Chondrocyte (in vitro differentiated cells): ENCODE measurements around the gene MAK. TPM values are rescaled to one million over a fixed set of nuclear protein-coding genes. Genes with fewer than 3 reads are reported as not detected.
"Not testable (repeated sequence)": the region's sequence is repeated elsewhere in the genome, so short reads cannot be mapped to it uniquely, and the experiment has no call there.

Source experiments
- DNase-seq: peaks from one replicate; pipeline ENCODE4 v3.0.0; 2021; ENCODE audit warnings: mixed read lengths, low spot score
- H3K27ac Mint-ChIP-seq: one replicate; pipeline ENCODE4 v1.8.0; 2021; ENCODE audit warnings: mild to moderate bottlenecking, moderate library complexity, mixed read lengths; ENCODE audit not compliant: unreplicated experiment
- H3K27me3 Mint-ChIP-seq: 2 replicates; pipeline ENCODE4 v1.8.0; 2021; ENCODE audit warnings: low read depth, mixed read lengths
- H3K36me3 Mint-ChIP-seq: 2 replicates; pipeline ENCODE4 v1.8.0; 2021; ENCODE audit warnings: low read depth, mixed read lengths
- H3K4me1 Mint-ChIP-seq: 2 replicates; pipeline ENCODE4 v1.8.0; 2021; ENCODE audit warnings: low read depth, mild to moderate bottlenecking, mixed read lengths
- H3K4me3 Mint-ChIP-seq: one replicate; pipeline ENCODE4 v1.8.0; 2021; ENCODE audit warnings: mild to moderate bottlenecking, moderate library complexity, mixed read lengths; ENCODE audit not compliant: unreplicated experiment
- H3K9me3 Mint-ChIP-seq: 2 replicates; pipeline ENCODE4 v1.8.0; 2021; ENCODE audit warnings: low read depth, mixed read lengths
- total RNA-seq: library from RNA; stranded (reverse); gene quantifications from 3 replicates; pipeline ENCODE4 v1.2.1, GENCODE V29; 2021
- TF ChIP-seq, protein P1 (sequence below): fragments of 200-600 bp; sonication (generic); IDR thresholded peaks from 2 replicates; pipeline ENCODE4 v1.5.0; 2021; ENCODE audit warnings: antibody characterized with exemption, mild to moderate bottlenecking, moderate library complexity

Gene MAK
- total RNA-seq, 1 donor from 2014 or later: not detected

- Mint-ChIP-seq H3K36me3 (no peaks in the 10 kb centered on the region), H3K27me3 (peaks cover 40% of the 10 kb centered on the region), H3K27ac (no peak overlapping the region), H3K4me1 (peaks cover 13% of the 10 kb centered on the region), H3K9me3 (no peaks in the 10 kb centered on the region), H3K4me3 (peak overlapping the region; percentile 52)
- no peak for DNase-seq
- TF ChIP-seq, protein P1, sequence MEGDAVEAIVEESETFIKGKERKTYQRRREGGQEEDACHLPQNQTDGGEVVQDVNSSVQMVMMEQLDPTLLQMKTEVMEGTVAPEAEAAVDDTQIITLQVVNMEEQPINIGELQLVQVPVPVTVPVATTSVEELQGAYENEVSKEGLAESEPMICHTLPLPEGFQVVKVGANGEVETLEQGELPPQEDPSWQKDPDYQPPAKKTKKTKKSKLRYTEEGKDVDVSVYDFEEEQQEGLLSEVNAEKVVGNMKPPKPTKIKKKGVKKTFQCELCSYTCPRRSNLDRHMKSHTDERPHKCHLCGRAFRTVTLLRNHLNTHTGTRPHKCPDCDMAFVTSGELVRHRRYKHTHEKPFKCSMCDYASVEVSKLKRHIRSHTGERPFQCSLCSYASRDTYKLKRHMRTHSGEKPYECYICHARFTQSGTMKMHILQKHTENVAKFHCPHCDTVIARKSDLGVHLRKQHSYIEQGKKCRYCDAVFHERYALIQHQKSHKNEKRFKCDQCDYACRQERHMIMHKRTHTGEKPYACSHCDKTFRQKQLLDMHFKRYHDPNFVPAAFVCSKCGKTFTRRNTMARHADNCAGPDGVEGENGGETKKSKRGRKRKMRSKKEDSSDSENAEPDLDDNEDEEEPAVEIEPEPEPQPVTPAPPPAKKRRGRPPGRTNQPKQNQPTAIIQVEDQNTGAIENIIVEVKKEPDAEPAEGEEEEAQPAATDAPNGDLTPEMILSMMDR: no peak
Measured at GRCh38 chr6:10882657-10883171, 44.4 kb upstream of the MAK start.

GRCh38 chr6:10882253-10882630 lies 43.9 kb upstream of the MAK start:
- peaks cover 40% of the 10 kb centered on the region for H3K27me3 Mint-ChIP-seq
- not testable (repeated sequence) for H3K4me3 Mint-ChIP-seq, H3K27ac Mint-ChIP-seq, H3K36me3 Mint-ChIP-seq, DNase-seq, H3K9me3 Mint-ChIP-seq
- peaks cover 10% of the 10 kb centered on the region for H3K4me1 Mint-ChIP-seq

DNA sequence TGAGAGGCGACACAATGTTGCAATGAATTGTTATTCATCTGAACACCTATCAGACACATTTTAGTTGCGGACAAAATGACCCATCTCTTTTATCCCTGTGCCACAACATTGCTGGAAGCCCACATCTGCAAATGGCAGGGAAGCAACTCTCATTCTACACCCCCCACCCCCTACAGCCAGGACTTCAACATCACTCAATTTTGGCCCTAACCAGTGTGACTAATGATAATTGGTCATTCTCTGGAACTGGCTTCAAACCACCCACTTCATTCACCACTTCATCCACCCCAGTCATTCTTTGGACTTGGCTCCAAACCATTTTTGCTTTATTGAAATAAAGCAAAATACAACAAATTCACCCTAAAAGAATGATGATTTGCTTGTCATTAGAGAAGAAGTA lies 42.0 kb upstream of the MAK start:
- H3K27me3 Mint-ChIP-seq: peaks cover 32% of the 10 kb centered on the region
- no peaks in the 10 kb centered on the region for H3K36me3 Mint-ChIP-seq
- no peaks in the 10 kb centered on the region for H3K9me3 Mint-ChIP-seq
- H3K27ac Mint-ChIP-seq: no peak overlapping the region
- no peak overlapping the region for H3K4me3 Mint-ChIP-seq
- TF ChIP-seq, protein P1: no peak
- no peak for DNase-seq
- peaks cover 8% of the 10 kb centered on the region for H3K4me1 Mint-ChIP-seq

DNA sequence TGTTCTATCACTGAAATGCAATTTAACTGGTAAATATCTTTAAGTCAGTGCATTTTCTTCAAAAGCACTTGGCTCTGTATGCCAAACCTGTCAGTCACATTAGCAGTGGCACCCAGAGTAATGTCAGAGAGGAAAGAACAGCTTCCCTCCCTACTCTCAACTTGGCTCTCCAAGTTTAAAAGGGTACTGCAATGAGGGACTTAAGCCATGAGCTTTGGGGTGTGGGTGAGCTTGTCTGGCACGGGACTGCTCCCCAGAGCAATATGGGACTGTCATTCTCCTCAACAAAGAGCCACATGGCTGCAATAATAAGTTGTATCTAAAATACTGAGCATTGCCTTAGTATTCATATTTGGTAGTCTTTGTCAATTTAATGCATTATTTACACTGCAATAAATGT lies 39.5 kb upstream of the MAK start:
- H3K27me3 Mint-ChIP-seq: peaks cover 29% of the 10 kb centered on the region
- H3K4me3 Mint-ChIP-seq: no peak overlapping the region
- TF ChIP-seq, protein P1: no peak
- H3K4me1 Mint-ChIP-seq: peaks cover 8% of the 10 kb centered on the region
- H3K9me3 Mint-ChIP-seq: no peaks in the 10 kb centered on the region
- H3K36me3 Mint-ChIP-seq: no peaks in the 10 kb centered on the region
- DNase-seq: no peak
- no peak overlapping the region for H3K27ac Mint-ChIP-seq

GRCh38 chr6:10877012-10877411 lies 38.7 kb upstream of the MAK start:
- Mint-ChIP-seq H3K27ac (no peak overlapping the region), H3K4me3 (no peak overlapping the region), H3K4me1 (peaks cover 4% of the 10 kb centered on the region), H3K27me3 (peaks cover 25% of the 10 kb centered on the region), H3K36me3 (no peaks in the 10 kb centered on the region), H3K9me3 (no peaks in the 10 kb centered on the region)
- no peak for DNase-seq
- TF ChIP-seq, protein P1: no peak

DNA sequence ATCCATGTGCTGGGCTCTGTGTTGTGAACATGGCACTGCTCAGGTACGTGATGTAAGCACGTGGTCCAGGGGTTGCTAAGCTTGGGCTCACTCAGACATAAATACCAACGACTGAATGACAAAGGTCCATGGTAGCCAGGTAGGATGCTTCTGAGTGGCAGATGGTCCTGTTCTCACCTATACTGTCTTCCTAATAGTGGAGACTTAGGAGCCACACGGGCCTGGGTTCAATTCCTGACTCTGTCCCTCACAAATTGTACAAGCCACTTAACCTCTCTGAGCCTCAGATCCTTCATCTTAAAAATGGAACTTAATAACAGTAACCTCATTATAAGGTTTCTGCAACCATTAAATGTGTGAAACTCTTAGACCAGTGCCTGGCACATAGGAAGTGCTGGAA lies 36.7 kb upstream of the MAK start:
- H3K27me3 Mint-ChIP-seq: peaks cover 9% of the 10 kb centered on the region
- H3K36me3 Mint-ChIP-seq: no peaks in the 10 kb centered on the region
- DNase-seq: no peak
- H3K27ac Mint-ChIP-seq: no peak overlapping the region
- no peak overlapping the region for H3K4me3 Mint-ChIP-seq
- TF ChIP-seq, protein P1: no peak
- no peaks in the 10 kb centered on the region for H3K9me3 Mint-ChIP-seq
- no peaks in the 10 kb centered on the region for H3K4me1 Mint-ChIP-seq
